ENCODE results near the gene PHF1. TPM values are rescaled to one million over a fixed set of nuclear protein-coding genes. Genes with fewer than 3 reads are reported as not detected.
"Not testable (repeated sequence)": the region's sequence is repeated elsewhere in the genome, so short reads cannot be mapped to it uniquely, and the experiment has no call there.

The PHF1 gene
- total and polyA plus RNA-seq, 8 donors, result 28.5 to 192 (median 56.0) TPM

DNA sequence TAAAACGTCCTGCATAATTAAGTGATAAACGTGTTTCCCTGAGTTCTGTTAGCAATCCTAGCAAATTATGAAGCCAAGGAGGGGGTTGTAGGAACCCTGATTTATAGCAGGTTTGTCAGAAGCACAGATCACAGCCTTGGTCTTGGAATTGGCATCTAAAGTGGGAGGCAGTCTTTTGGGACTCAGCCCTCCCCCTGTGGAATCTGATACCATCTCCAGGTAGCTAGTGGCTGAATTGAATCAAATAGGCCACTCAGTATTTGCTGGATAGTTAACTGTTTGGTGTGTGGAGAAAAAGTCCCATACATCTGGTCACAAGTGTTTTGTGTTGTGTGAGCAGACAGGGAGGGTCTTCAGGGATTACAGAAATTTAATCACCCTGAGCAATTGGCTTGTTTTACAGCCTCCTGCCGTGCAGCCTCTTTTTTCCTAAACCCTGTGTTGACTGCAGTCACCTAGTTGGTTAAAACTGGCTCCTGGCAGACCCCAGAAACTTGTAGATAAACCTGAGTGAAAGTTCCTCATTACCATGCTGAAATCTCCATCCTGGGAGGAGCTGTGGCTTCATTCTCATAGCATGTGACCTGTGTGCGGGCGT lies 38.2 kb upstream of the PHF1 start:
- FAIRE-seq (no peak), DNase-seq (no peak), ATAC-seq (no peak)
- Histone ChIP-seq H3K4me1 (peaks cover 0 to 7% (median 0%) of the 10 kb centered on the region in 3 donors), H3K27ac (no peak overlapping the region), H3K36me3 (no peaks in the 10 kb centered on the region), H3K4me3 (no peak overlapping the region), H3K27me3 (no peaks in the 10 kb centered on the region), H3K9me3 (no peaks in the 10 kb centered on the region)
- WGBS, 2 donors, result 40 to 49% methylated on average over 5 of the region's 5 CpGs
- TF ChIP-seq, protein P1, sequence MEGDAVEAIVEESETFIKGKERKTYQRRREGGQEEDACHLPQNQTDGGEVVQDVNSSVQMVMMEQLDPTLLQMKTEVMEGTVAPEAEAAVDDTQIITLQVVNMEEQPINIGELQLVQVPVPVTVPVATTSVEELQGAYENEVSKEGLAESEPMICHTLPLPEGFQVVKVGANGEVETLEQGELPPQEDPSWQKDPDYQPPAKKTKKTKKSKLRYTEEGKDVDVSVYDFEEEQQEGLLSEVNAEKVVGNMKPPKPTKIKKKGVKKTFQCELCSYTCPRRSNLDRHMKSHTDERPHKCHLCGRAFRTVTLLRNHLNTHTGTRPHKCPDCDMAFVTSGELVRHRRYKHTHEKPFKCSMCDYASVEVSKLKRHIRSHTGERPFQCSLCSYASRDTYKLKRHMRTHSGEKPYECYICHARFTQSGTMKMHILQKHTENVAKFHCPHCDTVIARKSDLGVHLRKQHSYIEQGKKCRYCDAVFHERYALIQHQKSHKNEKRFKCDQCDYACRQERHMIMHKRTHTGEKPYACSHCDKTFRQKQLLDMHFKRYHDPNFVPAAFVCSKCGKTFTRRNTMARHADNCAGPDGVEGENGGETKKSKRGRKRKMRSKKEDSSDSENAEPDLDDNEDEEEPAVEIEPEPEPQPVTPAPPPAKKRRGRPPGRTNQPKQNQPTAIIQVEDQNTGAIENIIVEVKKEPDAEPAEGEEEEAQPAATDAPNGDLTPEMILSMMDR (IDR thresholded peaks at IDR 0.05), result no peak
- intact Hi-C loops (cut with DNase I), result no loop called here

DNA sequence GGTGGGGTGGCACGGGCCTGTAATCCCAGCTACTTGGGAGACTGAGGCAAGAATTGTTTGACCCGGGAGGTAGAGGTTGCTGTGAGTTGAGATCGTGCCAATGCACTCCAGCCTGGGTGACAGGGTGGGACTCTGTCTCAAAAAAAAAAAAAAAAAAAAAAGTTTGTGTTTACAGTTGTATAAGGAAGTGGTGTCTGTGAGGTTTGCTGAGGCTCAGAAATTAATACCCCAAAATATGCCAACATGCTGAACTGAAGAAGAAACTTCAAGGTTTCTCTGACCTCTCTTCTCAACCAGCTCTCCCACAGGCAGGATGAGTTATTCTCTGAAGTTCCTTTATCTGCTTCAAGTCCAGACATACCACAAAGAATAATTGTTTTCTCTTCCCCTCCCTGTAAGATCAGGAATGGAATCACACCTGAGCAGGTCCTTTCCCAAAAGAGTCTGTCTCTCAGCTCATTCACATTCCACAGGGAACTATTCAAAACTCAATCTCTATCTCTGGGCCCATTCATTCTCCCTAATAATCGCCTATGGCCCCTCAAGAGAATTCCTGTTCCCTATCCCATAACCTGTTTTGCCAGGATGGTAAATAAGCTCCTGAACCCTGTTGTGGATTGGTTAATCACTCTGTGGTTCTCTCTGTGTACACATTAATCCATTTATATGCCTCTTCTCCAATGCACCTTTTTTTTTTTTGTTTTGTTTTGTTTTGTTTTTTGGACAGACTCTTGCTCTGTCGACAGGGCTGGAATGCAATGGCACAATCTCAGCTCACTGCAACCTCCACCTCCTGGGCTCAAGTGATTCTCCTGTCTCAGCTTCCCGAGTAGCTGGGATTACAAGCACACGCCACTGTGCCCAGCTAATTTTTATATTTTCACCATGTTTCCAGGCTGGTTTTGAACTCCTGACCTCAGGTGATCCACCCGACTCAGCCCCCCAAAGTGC lies 36.6 kb upstream of the PHF1 start:
- TF ChIP-seq, protein P1 (IDR thresholded peaks at IDR 0.05), result no peak
- intact Hi-C loops (cut with DNase I), result no loop called here
- Histone ChIP-seq H3K4me1 (peaks cover 0 to 7% (median 0%) of the 10 kb centered on the region in 3 donors), H3K36me3 (no peaks in the 10 kb centered on the region), H3K9me3 (no peaks in the 10 kb centered on the region), H3K27me3 (no peaks in the 10 kb centered on the region), H3K4me3 (no peak overlapping the region), H3K27ac (no peak overlapping the region)
- DNase-seq, result no peak
- no peak for FAIRE-seq
- peak in 1 of 4 donors; percentile 18 for ATAC-seq
- 53 to 57% methylated on average over 8 of the region's 8 CpGs for whole genome bisulfite sequencing, 2 donors

DNA sequence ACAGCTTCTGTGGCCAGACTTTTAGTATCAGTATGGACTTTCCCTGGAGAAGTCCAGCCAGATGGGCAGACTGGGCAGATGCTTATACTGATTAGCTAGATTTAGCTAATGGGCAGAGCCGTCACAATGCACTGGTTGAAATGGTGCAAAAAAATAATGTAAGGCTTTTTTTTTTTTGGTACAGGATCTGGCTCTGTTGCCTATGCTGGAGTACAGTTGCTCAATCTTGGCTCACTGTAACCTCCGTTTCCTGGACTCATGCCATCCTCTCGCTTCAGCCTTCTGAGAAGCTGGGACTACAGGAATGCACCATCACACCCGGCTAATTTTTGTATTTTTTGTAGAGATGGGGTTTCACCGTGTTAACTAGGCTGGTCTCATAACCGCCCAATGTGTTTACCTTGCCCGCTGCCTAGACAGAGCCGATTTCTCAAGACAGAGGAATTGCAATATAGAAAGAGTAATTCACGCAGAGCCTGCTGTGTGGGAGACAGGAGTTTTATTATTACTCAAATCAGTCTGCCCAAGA lies 35.6 kb upstream of the PHF1 start:
- peak overlapping the region in 2 of 4 donors; percentile 9 to 16 for H3K27ac ChIP-seq
- H3K4me1 ChIP-seq, result peaks cover 0 to 7% (median 0%) of the 10 kb centered on the region in 3 donors
- H3K9me3 ChIP-seq, result no peaks in the 10 kb centered on the region
- H3K4me3 ChIP-seq, result no peak overlapping the region
- no peaks in the 10 kb centered on the region for H3K27me3 ChIP-seq
- intact Hi-C loops (cut with DNase I), result no loop called here
- DNase-seq, result peak in 4 of 6 donors; percentile 57 to 77 (median 62)
- peak; percentile 77 to 96 (median 92) for ATAC-seq
- H3K36me3 ChIP-seq, result no peaks in the 10 kb centered on the region
- TF ChIP-seq, protein P1 (IDR thresholded peaks at IDR 0.05), result no peak
- FAIRE-seq, result no peak
- WGBS, 2 donors, result 14 to 17% methylated on average over 9 of the region's 9 CpGs

DNA sequence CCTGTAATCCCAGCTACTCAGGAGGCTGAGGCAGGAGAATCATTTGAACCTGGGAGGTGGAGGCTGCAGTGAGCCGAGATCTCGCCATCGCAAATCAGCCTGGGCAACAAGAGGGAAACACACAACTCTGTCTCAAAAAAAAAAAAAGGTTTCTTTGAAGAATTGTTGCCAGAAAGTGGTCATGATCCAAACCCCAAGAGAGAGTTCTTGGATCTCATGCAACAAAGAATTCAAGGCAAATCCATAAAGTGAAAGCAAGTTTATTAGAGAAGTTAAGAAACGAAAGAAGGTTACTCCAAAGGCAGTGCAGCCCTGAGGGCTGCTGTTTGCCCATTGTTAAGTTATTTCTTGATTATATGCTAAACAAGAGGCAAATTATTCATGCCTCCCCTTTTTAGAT lies 33.6 kb upstream of the PHF1 start:
- no peaks in the 10 kb centered on the region for H3K9me3 ChIP-seq
- WGBS, 2 donors, result 74 to 82% methylated on average over 4 of the region's 4 CpGs
- ATAC-seq (no peak), FAIRE-seq (no peak), DNase-seq (no peak)
- TF ChIP-seq, protein P1 (IDR thresholded peaks at IDR 0.05), result no peak
- H3K27me3 ChIP-seq, result no peaks in the 10 kb centered on the region
- intact Hi-C loops (cut with DNase I), result no loop called here
- no peak overlapping the region for H3K4me3 ChIP-seq
- peaks cover 0 to 7% (median 0%) of the 10 kb centered on the region in 3 donors for H3K4me1 ChIP-seq
- H3K36me3 ChIP-seq, result no peaks in the 10 kb centered on the region
- no peak overlapping the region for H3K27ac ChIP-seq

DNA sequence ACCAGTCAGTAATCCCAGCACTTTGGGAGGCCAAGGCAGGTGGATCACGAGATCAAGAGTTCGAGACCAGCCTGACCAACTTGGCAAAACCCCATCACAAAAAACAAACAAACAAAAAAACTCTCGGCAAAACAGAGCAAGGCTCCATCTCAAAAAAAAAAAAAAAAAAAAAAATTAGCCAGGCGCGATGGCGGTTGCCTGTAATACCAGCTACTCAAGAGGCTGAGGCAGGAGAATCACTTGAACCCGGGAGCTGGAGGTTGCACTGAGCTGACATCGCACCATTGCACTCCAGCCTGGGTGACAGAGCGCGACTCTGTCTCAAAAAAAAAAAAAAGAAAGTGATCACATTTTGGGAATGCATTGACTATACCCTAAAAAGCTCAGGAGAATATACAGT lies 31.6 kb upstream of the PHF1 start:
- intact Hi-C loops (cut with DNase I), result not testable (repeated sequence)

More for the DNA sequence above, 31.6 kb upstream of the PHF1 start:
- not testable (repeated sequence) for DNase-seq, H3K27ac ChIP-seq, H3K4me1 ChIP-seq, ATAC-seq, H3K36me3 ChIP-seq, H3K9me3 ChIP-seq, H3K4me3 ChIP-seq, H3K27me3 ChIP-seq, FAIRE-seq
- WGBS, 2 donors, result 85 to 89% methylated on average over 10 of the region's 10 CpGs
